Activated T-cell treated with anti-CD3 and anti-CD28 coated beads for 4 hours (primary cell): ENCODE measurements around the gene CNDP1.
"Not testable (repeated sequence)": the region's sequence is repeated elsewhere in the genome, so short reads cannot be mapped to it uniquely, and the experiment has no call there.

Source experiments
- DNase-seq: peaks from one replicate; pipeline ENCODE4 v3.0.0-alpha.2; 2020

CNDP1 gene

DNA sequence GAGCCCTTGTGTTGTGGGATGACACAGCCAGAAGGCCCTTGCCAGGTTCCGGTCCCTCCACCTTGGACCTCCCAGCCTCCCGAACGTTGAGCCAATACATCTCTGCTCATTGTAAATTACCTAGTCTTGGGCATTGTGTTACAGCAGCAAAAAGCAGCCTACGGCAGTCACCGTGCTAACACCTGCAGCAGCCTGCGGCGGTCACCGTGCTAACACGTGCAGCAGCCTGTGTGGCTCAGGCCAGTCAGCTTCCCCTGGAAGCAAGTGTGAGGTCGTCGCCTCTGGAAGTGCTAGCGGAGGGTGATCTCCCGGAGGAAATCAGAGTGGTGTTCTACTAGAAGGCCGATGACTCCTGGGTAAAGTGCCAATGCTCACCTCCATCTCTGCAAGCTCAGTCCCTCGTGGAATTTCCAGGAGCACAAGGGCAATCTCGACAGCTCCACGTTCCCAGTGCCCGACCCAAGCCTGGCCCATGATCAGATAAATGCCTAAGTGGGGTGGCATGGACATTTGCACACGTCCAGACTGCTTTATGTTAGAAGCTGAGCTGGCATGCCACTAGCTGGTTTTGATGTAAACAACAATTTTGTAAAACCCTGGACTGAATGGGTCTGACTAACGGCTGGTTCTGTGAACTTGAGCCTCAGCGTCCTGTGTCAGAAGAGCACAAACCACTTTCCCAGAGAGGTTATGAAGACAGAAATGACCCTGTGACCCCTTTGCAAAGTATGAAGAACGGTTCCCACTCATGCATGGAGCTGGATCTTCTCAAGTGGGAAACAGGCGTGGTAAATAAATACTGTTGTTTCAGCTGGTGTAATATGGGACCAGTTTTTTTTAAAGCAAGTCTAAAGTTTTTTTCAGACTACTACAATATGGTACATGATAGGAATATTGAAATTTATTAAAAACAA lies 11.4 kb upstream of the CNDP1 start:
- no peak for DNase-seq

DNA sequence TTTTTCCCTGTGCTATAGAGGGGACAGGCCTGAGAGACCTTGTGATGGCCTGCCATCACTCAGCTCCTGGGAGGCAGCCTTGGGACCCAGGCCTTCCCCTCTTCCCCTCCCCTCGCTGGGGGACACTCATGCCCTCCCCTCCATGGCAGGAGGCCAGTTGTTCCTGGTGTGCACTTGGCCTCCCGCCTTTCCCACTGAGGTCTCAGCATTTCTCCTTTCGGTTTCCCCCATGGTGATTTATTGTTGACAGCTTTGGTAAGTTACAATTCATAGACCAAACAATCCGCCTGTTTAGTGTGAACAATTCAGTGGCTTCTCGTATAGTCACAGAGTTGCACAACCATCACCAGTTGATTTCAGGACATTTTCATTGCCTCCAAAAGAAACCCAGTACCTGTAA lies 10.2 kb upstream of the CNDP1 start:
- no peak for DNase-seq

DNA sequence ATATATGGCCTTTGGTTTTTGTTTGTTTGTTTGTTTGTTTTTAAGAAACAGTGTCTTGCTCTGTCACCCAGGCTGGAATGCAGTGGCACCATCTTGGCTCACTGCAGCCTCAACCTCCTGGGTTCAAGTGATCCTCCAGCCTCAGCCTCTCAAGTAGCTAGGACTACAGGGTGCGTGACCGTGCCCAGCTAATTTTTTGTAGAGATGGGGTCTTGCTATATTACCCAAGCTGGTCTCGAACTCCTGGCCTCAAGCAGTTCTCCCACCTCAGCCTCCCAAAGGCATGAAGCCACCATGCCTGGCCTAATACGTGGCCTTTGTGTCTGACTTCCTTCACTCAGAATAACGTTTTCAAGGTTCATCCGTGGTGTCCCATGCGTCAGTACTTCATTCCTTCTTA lies 9.4 kb upstream of the CNDP1 start:
- not testable (repeated sequence) for DNase-seq

DNA sequence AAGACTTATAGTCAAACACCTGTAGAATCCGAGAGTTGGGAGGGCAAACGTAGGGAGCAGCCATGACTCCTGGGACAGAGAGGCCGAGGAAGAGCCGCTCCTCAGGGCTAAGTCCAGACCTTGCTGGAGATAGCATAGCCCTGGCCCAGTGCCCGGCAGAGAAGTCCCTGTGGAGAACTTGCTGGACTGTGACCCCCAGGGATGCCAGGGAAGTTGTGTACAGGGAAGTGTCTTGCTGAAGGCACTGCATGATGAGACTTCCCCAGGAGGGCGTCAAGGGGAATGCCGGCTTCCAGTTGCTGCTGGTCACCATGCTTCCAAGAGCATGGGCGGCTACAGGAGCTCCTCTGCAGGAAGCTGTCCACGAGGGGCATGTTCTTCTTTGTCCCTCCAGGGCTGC lies 8.6 kb upstream of the CNDP1 start:
- no peak for DNase-seq

DNA sequence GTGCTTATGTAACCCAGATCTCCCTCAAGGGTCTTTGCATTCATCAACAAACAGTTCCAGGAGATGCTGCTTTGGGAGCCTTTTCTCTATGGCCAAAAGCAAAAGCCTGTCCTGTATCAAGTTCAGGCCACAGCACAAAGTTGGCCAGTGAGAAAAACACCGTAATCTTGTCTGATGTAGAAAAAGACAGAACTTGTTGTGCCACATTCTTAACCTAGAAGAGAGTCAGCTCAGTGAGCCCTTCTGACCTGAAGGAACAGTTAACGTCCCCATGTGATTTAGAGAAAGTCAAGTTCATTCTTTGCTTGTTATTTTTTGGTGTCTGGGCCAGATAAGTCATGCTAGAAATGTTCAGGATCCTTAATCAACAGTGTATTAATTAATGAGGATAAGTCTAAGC lies 7.8 kb upstream of the CNDP1 start:
- no peak for DNase-seq

DNA sequence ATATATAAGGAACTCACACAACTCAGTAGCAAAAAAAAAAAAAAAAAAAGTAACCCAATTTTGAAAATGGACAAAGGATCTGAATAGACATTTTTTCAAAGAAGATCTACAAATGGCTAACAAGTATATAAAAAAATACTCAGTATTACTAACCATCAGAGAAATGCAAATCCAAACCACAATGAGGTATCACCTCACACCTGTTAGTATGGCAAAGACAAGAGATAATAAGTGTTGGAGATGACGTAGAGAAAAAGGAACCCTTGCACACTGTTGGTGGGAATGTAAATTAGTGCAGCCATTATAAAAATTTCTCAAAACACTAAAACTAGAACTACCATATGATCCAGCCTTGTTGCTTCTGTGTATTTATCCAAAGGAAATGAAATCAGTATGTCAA lies 5.8 kb upstream of the CNDP1 start:
- no peak for DNase-seq

DNA sequence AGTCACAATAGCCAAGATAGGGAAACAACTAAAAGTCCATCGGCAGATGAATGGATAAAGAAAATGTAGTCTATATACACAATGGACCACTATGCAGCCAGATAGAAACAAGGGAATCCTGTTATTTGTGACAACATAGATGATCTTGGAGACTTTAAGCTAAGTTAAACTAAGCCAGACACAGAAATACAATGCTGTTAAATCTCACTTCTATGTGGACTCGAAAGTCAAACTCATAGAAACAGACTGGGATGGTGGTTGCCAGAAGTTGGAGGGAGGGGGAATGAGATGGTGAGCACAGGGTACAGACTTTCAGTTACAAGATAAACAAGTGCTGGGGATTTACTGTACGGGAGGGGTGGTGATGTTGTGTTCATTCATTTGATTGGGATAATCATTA lies 5.4 kb upstream of the CNDP1 start:
- DNase-seq: no peak

DNA sequence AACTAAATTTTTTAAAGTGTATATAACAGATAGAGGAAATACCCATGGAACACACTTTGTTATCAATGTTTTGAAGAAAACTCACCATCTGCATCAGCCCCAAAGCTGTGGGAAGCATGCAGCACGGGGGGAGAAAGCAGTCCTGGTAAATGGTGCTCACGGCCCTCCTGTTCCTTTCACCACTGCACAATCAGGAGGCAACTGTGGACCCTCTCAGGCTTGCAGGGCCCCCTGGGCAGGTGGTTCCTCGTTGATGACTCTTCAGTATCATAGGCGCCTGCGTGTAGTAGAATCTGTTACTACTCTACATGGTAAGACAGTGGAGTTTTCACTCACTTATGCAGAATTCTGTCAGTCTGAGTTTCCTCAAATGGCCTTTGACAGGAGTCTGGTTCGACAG lies 4.9 kb upstream of the CNDP1 start:
- DNase-seq: no peak

DNA sequence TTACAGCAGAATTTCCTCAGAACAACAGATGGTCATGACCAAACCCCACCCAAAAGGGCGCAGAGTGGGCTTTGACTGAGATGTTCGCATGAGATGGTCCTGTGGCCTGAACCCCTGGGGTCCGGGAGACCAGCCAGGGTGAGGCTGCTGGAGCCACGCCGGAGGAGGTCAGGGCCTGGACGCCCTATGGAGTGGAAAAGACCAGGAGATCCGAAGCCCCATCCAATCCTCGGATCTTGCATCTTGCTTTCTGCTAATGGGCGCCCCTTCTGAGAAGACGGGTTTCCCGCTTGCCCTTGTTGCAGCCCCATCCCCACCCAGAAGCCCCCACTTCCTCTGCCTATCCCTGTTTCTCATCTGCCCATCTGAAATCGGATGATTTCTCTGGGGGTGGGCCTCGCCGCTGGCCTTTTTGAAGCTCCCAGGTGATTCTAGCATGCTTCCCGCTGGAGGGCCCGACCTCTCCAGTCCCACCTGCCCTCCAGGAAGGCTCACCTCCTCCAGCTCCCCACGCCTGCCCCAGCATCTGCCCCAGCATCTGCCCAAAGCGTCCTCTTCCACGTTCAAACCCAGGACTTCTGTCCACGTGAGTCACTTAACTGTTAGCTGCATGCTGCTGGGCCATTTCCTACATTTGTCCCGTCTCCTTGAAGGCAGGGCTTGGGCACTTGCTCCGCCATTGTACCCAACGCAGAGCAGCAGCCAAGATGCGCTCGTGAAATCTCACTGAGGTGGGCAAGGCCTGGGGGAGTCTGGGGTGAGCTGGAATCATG lies 4.3 kb upstream of the CNDP1 start:
- no peak for DNase-seq

DNA sequence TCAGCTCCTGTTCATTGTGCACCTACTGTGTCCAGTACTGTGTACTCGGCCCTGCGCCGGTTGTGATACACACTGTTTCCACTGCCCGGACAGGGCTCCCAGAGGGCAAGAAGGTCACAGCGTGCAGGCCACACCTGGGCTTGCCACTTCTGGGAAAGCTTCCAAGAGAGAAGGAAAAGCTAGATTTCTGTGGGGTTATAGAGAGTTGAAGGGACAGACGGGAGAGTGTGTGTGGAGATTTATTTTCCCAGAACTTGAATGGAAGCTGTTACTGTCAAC lies 3.8 kb upstream of the CNDP1 start:
- DNase-seq: no peak

DNA sequence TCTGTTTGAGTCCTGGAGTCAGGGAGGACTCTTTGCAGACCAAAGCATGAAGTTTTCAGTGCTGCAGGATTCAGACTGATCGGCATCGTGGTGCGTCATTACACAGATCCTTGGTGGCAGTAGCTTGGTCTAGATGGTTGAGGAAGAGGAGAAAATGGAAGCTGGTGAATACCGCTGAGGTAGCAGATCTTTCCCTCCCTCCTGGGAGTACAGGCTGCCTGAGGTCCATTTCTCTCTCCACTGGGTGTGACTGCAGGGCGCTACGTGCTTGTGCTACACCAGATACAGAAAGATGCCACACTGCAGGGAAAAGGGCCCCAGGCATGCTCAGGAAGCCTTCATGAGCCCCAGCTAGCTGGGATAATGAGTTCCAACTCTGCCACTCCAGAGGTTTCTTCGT lies 3.3 kb upstream of the CNDP1 start:
- no peak for DNase-seq

DNA sequence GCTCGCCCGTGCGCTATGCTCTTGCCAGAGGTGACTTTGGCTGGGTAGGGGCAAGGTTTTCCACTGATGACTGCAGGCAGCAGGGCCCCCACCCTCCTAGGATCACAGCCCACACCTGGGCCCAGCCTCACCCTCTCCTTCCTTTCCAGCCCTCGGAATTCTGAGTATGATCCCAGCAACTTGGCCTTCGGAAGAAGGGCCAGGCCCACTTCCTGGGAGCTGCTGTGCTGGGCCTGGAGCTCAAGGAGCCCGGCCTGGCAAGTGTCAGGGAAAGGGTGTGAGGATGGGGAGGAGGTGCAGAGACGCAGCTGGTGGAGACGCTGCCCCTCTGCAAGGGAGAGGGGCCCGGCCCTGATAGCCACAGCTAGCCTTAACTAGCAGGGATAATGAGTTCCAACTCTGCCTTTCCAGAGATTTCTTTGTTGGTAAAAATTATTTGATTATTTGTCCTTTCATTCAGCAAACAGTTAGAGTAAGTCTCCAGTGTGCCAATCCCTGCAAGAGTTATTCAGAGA lies 1.7 kb upstream of the CNDP1 start:
- DNase-seq: no peak

DNA sequence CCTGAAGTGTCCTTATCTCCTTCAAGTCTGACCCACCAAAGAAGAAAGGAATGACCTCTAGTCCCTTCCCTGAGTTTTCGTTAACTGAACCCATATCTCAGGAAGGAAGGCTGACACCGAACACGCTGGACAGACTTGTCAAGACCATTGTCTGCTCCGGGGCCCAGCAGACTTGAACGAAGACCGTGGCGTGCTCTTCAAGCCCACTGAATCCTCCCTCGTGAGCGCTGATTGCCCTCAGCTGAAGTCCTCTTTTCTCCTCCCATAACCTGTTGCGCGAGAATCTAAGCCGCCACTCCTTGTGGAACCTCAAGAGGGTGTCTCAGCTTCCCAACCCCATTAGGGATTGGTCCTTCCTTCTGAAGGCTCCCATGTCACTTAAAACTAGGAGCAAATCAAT lies 634 bp upstream of the CNDP1 start:
- DNase-seq: no peak

DNA sequence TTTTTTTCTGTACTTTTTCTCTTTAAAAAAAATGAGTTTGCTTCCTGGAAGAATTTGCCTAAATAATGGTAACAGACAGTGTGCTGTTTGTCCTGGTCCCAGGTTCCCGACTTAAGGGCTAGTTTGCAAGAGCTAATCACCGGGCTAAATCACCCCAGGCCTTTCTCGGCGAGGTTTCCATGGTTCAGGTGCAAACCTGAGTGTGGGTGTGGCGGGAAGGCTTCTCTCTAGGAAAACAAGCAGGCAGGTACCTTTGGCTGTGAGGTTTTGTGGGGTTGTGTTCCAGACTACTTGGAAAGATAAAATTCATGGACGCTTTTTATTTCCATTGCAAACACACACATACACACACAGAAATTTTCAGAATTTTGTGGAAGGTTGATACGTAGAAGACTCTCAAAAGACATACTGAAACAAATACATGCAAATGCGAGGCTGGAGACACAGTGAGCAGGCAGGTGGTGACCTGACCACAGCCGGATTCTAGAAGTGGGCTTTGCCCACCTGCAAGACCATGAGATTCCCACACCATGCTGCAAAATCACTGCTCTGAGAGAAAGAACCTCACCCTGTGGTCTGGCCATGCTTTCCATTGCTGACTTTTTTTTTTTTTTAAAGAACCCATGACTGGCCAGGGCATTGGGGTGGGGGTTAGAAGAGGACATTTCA lies 815 bp downstream of the CNDP1 start:
- DNase-seq: no peak

DNA sequence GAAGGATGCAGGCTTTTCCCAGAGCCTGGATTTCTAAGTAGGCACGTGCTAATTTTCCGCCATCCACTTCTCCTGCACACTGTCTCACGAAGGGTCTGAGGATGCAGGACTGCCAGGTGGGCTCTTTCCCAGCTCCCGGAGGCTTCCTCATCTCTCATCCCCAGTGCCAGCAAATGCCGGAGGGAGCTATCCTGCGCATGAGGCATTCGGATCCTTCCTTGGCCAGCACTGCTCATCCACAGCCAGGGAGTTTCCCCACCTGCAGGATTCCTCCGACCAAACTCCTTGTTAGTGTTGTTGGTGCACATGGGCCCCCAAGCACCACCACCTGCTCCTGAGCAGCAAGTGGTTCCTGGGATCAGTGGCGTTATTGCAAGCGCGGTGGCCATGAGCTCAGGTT lies 5.0 kb downstream of the CNDP1 start:
- DNase-seq: no peak

DNA sequence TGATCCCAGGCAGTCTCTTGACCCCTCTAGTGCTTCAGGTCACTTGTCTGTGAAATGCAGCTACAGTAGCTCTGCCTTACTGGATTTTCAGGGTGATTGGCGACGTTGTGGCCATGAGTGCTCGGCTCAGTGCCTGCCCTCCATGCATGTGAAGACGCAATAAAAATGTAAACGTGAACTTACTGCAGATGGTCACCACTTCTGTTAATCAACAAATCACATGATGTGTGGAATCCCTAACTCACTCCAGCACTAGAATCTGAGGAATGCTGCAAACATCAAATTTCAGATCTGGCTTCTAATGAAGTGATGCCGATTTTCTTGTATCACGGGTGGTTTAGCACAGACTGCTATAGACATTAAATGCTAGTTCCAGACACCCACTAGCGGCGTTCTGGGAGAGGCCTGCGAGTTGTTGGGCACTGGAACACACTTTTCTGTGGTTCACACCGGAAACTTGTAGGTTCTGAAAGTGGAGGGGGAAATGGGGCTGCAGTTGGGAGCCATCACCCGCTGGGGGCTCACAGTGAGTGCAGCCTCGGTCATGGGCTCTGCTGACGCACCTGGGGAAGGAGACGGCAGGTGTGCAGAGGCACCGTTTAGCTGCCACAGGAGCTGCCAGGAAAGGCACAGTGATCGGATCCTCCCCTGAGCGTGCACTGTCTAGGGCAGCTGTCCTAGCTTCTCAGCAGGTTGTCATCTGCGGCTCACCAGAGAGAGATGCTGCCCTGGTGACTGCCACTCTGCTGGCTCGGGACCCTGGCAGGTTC lies 6.5 kb downstream of the CNDP1 start:
- DNase-seq: no peak

DNA sequence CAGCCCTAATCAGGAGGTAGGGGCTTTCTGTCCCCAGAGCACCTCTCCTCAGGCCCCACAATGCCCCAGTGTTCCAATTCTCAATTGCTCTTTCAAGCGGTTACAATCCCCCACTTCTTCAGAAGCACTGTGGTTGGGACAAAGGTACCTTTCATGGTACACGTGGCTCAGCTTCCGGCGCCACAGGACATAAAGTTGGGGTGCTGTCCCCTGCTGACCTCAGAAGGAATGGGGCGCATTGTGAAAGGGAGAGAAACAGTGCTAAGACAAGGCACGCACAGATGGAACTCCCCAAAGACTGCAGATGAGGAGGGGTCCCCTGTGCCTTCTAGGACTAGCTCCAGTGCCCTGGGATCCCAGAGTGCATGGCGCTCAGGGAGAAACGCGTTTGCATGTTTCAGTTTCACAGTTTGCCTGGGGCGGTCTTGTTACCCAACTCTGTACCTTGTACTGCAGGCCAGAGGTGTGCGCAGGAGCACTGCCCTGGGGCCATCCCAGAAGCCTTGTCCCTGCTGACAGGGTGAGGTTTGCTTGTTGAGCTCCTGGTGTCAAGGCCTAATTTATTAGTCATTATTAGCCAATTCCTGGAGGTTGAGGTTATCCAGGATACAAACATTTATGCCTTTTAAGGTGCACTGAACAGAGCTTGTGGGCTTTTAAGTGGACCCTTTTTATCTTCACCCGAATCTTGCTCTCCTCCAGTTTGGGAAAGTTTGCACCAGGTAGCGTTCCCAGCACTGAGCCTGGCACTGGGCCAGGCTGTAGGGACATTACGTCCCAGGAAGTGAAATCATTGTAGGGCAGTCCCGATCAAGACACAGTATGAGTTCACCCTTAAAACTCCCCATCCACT lies 7.6 kb downstream of the CNDP1 start:
- no peak for DNase-seq

DNA sequence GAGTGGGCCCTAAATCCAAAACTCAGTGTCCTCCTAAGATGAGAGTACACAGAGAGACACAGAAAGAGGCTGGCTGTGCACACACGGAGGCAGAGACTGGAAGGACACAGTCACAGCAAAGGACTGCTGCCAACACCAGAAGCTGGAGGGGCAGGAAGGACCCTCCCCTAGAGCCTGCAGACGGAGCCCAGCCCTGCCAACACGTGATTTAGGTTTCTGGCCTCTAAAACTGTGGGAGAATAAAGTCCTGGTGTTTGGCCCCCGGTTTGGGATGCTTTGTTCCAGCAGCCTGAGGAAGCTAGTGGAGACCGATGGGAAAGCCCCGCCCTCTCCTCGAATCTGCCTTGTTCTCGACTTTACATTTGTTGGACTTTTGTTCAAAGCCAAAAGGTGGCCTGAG lies 10.6 kb downstream of the CNDP1 start:
- DNase-seq: no peak

DNA sequence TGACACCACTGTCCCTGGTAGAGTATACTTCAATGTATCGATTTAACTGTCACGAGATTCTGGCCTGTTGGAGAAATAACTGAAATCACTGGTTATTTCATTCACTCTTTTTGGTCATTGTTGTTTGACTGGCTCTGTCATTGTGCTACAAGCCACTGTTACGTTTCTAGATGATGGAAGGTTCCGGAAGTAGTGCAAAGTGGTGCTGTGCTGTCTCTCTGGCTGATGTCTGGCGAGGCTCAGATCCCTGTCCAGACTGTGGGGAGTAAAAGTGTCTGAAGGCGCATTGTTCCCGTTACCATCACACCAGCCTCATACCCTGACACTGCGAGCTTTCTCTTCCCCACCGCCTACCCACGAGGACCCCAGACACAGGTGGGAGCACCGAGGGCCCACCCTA lies 11.7 kb downstream of the CNDP1 start:
- DNase-seq: no peak

DNA sequence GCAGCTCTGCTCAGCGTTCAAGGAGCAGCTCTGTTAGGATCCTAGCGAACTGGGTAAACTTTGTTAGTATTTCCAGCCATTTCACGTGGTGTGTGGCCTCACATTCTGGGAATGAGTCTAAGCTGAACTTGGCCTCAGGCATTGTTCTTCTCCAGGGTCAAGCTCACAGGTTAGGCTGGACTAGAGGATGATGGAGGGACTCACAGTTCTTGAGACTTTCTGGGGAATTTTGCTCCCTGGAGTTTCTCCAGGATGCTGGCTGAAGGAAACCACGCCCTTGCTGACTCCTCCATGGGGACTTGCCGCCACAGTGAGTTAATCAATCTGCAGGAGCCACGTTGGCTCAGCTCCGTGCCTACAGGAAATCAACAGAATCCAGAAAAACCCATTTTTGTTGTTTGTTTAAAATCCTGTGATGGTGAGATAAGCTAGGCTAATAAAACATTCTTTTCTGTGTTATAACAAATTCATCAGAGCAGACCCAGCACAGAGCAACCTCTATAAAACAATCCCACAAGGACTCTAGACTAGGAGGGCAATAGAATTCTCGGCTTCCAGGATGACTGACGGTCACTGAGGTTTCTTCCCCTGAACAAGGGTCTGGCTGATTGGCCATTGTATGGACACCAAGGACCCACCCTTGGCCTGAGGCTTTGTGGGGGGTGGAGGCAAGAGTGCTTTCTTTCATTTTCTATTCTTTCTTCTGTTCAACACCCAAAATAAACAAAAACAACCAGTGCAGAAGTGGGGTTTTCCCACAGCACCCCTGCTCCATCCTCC lies 12.6 kb downstream of the CNDP1 start:
- no peak for DNase-seq

DNA sequence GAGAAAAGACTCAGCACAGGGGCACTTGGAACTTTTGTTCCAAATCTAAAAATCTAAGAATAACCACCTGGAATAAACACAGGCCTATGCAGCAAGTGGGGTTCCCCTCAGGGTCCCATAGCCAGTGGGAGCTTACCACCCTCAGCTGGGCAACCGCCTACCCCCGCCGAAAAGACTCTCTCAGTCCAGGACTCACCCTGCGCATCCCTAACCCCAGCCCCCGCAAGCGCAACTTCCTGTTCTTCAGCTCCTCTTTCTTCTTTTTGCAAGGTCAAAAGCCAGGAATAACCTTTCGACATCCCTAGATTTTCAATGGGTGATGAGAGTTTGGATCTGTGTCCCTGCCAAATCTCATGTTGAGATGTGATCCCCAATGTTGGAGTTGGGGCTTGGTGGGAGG lies 13.6 kb downstream of the CNDP1 start:
- DNase-seq: no peak
